Dermis microvascular lymphatic vessel endothelial cell (primary cell): Measurements from ENCODE around the gene NKD2. TPM values are rescaled to one million over a fixed set of nuclear protein-coding genes. Genes with fewer than 3 reads are reported as not detected.

ENCODE experiments used
- DNase-seq, 2 donors: peaks; one replicate each; pipeline versions ENCODE4 v3.0.0 to v3.0.0-alpha.2; 2010; ENCODE audit warnings: low read depth in 2 of 2
- total RNA-seq: library from RNA; depleted of rRNA; stranded (reverse); fragments of >200 nt; gene quantifications from 2 replicates; pipeline ENCODE4 v1.2.1, GENCODE V29; 2014

NKD2 gene
- total RNA-seq, 1 donor from 2014 or later: 0.13 TPM

DNA sequence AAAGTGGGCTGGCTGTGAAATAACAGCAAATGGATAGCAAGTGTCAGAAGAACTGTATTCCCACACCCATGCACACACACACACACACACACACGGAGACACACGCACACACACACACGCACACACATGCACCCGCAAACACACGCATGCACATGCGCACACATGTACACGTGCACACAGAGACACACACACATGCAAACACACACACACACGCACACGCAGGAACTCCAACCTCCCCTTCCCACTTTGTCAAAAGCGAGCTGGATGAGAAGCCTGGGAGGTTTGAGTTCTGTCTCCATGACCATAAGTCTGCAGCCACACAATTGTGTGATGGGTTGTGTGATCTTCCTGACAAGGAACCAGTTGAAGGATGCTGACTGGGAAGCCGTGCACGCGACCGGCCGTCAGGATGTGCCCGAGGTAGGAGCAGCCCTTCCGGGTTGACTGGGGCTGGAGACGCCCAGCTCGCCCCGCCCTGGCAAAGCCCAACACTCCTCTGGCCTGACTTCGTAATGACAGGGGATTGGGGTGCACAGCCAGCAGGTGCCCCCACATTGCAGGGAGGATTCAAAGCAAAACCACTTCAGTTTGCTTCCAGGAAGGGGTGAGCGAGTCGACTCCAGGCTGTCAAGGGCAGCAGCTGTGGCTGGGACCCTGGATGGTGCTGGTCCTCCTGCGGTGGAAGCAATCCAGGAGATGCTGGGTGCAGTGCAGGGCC lies 29.3 kb upstream of the NKD2 start:
- DNase-seq: no peak

GRCh38 chr5:980001-980588 lies 28.5 kb upstream of the NKD2 start:
- peak in 1 of 2 donors; percentile 64 for DNase-seq

DNA sequence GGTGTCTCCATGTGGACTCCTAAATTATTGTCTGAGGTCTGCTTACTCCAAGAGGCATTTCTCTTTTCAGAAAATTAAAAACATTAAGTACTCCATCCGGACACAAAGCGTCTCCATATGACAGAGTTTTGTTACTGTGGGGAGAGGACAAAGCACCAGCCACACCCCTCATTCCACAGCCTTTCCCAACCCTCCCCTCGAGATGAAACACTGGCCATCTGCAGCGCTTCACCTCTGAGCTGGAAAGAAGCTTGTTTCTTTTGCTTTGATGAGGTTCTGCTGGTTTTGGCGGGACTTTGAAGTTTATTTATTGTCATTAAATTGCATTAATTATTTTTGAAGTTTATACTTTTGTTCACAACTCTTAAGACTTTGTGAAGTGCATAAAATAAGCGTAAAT lies 27.6 kb upstream of the NKD2 start:
- no peak for DNase-seq

- DNase-seq: no peak
These were observed 27.1 kb upstream of the NKD2 start for GRCh38 chr5:981456-981855.

GRCh38 chr5:982377-983237 lies 26.0 kb upstream of the NKD2 start:
- DNase-seq: peak in 1 of 2 donors; percentile 27

DNA sequence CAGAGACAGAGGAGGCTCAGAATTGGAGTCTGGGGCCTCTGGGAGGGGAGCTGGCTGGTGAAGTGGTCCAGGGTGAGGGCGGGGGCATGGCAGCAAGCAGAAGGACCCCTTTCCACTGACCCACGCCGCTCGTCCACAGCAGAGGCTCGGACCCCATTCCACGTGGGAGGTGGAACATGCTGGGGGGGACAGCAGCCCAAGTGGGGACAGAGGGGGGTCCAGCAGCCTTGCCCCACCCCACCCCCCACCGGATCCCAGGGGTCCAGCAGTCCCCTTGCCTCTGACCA lies 25.4 kb upstream of the NKD2 start:
- no peak for DNase-seq

GRCh38 chr5:983568-983967 lies 25.0 kb upstream of the NKD2 start:
- no peak for DNase-seq

DNA sequence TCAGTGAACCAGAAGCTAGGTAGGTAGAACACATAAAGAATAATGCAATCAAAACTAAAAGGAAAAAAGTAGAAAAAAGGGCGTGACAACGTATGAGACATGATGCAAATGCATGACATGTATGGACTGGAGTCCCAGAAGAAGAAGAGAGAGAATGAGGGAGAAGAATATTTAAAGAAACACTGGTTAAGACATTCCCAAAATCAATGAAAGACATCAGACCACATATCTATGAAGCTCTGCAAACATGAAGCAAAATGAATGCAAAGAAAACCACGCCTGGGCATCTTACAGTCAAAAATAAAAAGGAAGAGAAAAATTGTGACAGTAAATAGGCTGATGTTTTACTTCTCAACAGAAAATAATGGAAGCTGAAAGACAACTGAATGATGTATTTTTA lies 23.8 kb upstream of the NKD2 start:
- DNase-seq: no peak

DNA sequence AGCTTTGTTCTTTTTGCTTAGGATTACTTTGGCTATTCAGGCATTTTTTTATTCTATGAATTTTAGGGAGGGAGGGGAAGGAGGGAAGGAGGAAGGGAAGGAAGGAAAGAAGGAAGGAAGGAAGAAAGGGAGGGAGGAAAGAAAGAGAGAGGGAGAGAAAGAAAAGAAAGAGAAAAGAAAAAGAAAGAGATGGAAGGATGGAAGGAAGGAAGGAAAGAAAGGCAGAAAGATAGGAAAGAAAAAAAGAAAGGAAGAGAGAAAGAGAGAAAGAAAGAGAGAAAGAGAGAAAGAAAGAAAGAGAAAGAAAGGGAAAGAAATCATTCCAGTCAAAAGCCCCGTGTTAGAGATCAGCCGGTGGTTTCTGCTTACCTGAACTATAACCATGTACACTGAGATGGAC lies 20.8 kb upstream of the NKD2 start:
- no peak for DNase-seq

DNA sequence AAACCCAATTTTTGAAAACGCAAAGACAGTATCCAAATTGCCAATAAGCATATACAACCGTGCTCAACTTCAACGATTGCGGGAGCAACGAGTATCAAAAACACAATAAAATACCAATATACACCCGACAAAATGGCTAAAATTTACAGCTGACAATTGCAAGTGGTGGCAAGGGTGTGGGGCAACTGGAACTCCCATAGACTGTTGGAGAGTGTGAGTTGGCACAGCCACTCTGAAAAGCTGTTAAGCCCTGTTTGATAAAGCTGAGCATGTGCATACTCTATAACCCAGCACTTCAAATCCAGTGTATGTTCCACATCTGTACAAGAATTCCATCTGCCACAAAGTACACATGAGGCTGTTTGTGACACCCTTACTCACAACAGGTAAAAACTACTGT lies 20.3 kb upstream of the NKD2 start:
- no peak for DNase-seq

DNA sequence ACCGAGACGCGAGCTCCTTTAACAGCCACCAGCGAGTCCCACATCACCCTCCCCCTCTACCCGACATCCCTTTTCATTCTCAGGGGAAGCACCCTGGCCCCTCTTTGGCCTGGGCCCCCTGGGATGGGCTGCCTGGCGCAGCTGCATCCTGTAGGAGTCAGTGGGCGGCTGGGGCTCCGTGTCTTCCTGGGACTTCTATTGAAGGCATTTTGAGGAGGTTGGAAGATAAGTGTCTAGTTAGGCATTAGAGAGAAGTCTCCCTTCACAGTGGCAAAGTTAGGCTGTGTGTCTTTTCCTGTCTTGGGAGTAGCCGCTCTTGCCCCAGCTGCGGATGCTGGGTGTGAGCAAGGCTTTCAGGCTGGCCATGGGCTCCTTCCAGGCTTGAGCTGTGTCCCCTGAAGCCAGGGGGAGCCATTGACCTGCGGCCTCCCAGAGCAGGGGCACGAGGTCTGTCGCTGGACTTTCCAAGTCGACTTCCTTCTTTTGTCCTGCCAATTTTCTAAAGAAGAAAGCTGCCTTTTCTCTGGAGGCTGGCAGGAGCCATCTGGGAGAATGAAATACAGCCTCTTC lies 18.6 kb upstream of the NKD2 start:
- DNase-seq: peak in 1 of 2 donors; percentile 54

DNA sequence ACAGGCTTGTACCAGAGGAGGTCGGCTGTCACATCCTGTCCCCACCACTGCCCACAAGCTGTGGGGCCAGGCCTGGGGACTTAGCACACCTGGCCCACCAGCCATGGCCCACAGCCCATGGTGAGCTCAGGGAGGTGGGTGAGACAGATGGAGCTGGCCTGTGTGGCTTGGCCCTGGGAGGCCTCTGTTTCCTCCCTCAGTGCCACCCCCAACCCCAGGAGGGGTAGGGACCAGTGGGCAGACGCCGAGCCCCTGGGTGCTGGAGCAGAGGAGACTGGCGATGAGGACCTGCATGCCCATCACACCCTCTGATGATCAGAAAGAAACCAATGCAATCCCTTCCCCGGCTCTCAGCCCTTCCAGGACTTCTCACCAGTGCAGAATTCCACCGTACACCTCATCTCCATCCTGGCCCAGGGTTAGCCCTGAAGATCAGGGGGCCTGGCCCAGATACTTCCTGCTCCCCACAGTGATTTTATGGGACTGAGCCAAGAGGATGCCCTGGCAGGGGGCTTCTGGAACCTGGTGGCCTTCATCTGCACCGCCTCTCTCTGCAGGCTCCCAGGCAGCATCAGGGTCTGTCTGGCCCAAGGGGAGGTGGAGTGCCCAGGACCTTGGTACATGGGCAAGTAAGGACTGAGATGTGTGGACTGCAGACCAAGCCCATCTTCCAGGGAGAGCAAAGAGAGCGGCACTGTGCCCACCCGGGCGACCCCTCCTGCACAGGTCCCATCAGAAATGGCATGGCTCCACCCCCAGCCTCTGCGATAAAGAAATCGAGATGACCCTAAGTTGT lies 16.9 kb upstream of the NKD2 start:
- DNase-seq: no peak

GRCh38 chr5:994272-994607 lies 14.4 kb upstream of the NKD2 start:
- DNase-seq: no peak

DNA sequence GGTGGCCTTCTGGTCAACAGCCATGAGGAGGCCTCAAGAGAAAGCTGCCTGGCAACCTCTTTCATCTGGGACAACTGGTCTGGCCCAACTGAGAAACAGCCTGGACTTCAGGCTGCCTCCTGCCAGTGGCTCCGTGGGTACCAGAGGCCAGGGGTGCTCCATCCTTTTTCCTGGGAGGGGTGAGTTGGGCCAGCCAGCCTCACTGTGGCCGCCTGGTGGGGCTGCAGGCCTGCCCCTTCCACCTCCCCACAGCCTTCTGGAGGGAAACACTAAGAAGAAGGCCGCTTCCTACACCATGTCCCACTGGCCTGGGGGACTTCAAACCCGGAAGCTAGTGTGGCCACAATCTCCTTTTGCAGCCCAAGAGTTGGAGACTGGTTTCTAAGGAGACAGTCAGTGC lies 13.8 kb upstream of the NKD2 start:
- DNase-seq: no peak

DNA sequence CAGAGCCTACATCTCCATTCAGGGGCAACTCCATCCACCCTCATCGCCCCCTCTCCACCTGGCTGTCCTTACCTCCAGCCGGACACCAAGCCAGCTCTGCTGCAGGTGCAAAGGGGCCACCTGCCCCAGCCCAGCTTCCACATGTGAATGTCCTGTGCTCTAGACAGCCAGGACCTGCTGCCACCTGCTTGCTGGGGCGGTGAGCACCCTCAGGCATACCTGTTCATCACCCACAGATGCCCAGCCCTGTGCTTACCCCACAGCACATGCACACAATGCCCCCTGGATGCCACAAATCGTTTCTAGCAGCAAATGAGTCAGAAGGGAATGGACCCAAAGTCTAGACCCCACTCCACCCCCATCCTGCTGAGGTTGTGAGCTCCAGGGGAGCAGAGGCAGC lies 13.3 kb upstream of the NKD2 start:
- DNase-seq: no peak

DNA sequence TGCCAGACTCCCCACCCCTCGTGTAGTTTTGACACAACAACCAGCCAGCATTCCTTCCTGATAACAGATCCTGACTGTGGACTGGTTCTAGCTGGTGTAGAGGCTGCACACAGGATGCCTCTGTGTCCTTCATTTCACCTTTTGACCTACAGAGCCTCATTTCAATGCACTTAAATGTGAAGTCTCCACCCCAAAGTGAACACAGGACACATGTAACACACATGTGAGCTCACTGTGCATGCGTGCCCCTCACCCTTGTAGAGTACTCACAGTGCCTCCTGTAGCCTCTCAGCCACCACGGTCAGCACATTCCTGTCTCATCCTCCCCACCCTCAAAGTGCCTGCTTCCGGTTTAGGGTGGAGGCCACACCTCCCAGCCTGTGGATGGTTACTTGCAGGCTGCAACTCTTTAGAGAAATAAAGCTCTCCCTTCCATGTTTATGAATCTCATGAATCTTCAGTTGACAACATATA lies 11.6 kb upstream of the NKD2 start:
- no peak for DNase-seq

DNA sequence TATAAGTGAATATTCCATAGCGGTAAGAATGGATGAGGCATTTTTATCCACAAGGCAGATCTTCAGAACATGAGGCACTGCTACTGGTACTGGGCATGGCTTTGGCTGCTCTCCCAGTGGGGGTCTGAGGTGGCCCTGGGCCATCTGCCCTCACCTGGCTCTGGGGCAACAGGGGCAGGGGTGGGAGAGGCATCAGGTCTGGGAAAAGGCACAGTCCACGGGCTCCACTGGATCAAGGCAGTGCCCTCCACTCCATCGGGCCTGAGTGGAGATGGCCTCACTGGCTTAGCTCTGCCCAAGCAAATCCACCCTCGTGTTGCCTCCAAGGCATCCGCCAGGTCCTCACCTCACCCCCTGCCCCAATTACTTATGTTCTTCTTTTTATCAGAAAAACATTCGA lies 10.9 kb upstream of the NKD2 start:
- no peak for DNase-seq

GRCh38 chr5:998246-999031 lies 10.2 kb upstream of the NKD2 start:
- DNase-seq: no peak

- no peak for DNase-seq
These were observed 9.5 kb upstream of the NKD2 start for GRCh38 chr5:999032-999501.

DNA sequence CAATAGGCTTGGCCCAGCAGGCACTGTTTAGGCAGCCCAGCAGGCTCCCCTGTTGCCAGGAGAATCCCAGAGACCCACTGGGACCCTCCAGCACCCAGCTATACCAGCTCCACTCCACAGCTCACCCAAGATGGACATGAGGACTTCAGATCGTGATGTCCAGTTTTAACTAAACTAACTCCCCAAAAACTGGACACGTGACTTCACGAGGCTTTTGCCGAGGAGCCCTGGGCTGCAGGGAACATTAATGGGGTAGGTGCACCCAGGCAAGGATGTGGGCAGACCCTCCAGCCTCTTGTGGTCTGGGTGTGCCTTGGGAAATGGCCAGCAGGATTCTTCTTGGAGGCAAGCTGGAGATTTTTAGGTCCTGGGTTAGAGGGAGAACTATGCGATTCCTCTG lies 8.9 kb upstream of the NKD2 start:
- no peak for DNase-seq

GRCh38 chr5:1000329-1000728 lies 8.3 kb upstream of the NKD2 start:
- no peak for DNase-seq
